Thyroid gland (tissue), 4 donors: Measurements from ENCODE around the gene COL4A1.

Experiments used
- POLR2A ChIP-seq, 2 donors: fragments of 450-650 bp; IDR thresholded peaks; one replicate each; pipeline ENCODE4 v1.6.1; 2017; ENCODE audit warnings: antibody characterized with exemption in 2 of 2, mild to moderate bottlenecking in 2 of 2, moderate library complexity in 1 of 2
- TF ChIP-seq, protein P1 (sequence below), 6 experiments: fragments of 200-600 bp in 3 of 6; fragments of 450-650 bp in 3 of 6; sonication (generic) in 3 of 6; IDR thresholded peaks; one replicate each; pipeline ENCODE4 v1.5.1; 2016 to 2019; ENCODE audit warnings: antibody characterized with exemption in 6 of 6, mild to moderate bottlenecking in 2 of 6, inconsistent platforms in 1 of 6, moderate library complexity in 1 of 6

DNA sequence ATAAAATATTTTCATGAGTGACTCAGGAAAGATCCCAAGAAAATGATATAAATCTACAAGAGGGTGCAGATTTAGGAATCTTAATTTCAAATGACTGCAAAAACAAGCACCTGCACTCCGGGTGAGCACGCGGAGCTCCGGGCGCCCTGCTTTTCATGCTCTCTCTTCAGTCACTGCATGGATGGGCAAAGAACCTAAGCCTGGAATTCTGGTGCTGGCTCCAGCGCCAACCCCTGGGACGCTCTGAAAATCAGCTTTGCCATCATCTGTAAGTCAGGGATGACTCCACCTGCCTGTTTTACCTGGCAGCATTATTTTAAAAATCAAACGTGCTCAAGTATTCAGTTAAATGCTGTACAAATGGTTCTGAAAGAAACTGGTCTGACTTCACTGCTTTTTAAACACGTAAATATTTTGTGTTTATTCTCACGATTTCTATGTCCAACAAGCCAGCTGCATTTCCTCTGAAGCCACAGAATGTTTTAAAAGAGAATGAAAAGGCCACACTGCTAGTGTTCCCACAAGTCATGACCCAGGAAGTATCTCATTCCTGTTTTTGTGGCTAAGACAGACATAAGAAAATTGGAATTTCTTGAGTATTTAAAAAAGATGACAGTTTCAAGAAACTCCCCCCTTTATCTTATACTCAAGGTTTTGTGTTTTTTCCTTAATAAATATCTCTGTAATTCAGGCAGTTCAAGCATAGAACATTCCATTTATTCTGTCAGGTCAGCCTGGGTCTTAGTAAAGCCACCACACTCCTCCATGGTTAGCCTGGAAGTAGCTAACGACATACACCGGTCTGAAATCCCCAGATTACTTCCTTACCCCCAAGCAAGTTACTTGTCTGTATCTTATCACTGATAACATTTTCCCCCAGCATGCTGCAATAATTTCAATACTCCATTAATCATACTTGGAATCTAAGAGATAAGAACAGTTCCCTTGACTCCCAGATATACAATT lies 81.1 kb downstream of the COL4A1 start:
- TF ChIP-seq, protein P1, sequence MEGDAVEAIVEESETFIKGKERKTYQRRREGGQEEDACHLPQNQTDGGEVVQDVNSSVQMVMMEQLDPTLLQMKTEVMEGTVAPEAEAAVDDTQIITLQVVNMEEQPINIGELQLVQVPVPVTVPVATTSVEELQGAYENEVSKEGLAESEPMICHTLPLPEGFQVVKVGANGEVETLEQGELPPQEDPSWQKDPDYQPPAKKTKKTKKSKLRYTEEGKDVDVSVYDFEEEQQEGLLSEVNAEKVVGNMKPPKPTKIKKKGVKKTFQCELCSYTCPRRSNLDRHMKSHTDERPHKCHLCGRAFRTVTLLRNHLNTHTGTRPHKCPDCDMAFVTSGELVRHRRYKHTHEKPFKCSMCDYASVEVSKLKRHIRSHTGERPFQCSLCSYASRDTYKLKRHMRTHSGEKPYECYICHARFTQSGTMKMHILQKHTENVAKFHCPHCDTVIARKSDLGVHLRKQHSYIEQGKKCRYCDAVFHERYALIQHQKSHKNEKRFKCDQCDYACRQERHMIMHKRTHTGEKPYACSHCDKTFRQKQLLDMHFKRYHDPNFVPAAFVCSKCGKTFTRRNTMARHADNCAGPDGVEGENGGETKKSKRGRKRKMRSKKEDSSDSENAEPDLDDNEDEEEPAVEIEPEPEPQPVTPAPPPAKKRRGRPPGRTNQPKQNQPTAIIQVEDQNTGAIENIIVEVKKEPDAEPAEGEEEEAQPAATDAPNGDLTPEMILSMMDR (IDR thresholded peaks at IDR 0.05), result no peak
- TF ChIP-seq POLR2A (IDR thresholded peaks at IDR 0.05), result no peak
